CD4-positive, alpha-beta T cell (primary cell): ENCODE results near the gene LRRC52. TPM values are rescaled to one million over a fixed set of nuclear protein-coding genes. Genes with fewer than 3 reads are reported as not detected.

ENCODE experiments used
- ATAC-seq: fragments of 200-7000 bp; cut with Tn5 transposase; one replicate; pipeline ENCODE4 v1.10.0; 2022; ENCODE audit warnings: mild to moderate bottlenecking; ENCODE audit not compliant: poor library complexity
- CTCF ChIA-PET: fragments of 350-600 bp; sonication (Branson Sonifier 250); formaldehyde crosslinking; loops from one replicate; lab custom pipeline; 2021; ENCODE audit warnings: antibody characterized with exemption, inconsistent platforms; lab: Charles Lee
- POLR2A ChIA-PET: fragments of 350-600 bp; sonication (Branson Sonifier 250); formaldehyde crosslinking; loops from one replicate; lab custom pipeline; 2021; ENCODE audit warnings: antibody characterized with exemption, inconsistent platforms; lab: Charles Lee
- DNase-seq, 14 experiments: peaks; one replicate each; pipeline ENCODE4 v3.0.0-alpha.2; 2013 to 2020; ENCODE audit warnings: mixed read lengths in 2 of 14
- H3K27ac ChIP-seq, 2 donors: one replicate each; pipeline versions ENCODE4 v1.5.1 to v1.7.0; 2013; ENCODE audit warnings: low read length in 2 of 2, low read depth in 1 of 2, mild to moderate bottlenecking in 1 of 2
- H3K27me3 ChIP-seq, 2 experiments: 1 replicate in 1 of 2; 2 replicates in 1 of 2; pipeline versions ENCODE4 v1.6.1 to v1.7.0; 2013; ENCODE audit warnings: low read length in 2 of 2, control low read depth in 1 of 2, mild to moderate bottlenecking in 1 of 2, moderate library complexity in 1 of 2; ENCODE audit not compliant: insufficient read depth in 2 of 2, control insufficient read depth in 1 of 2
- H3K36me3 ChIP-seq: one replicate; pipeline ENCODE4 v1.6.1; 2013; ENCODE audit warnings: low read length, control low read depth; ENCODE audit not compliant: insufficient read depth
- H3K4me1 ChIP-seq: one replicate; pipeline ENCODE4 v1.6.1; 2013; ENCODE audit warnings: low read length, control low read depth; ENCODE audit not compliant: insufficient read depth
- H3K4me3 ChIP-seq: one replicate; pipeline ENCODE4 v1.5.1; 2013; ENCODE audit warnings: mild to moderate bottlenecking, low read length, moderate library complexity
- H3K9me3 ChIP-seq, 2 experiments: 1 replicate in 1 of 2; 2 replicates in 1 of 2; pipeline versions ENCODE4 v1.6.1 to v1.7.0; 2013; ENCODE audit warnings: low read length in 2 of 2, mild to moderate bottlenecking in 2 of 2, control low read depth in 1 of 2, moderate library complexity in 1 of 2; ENCODE audit not compliant: control insufficient read depth in 1 of 2, insufficient read depth in 1 of 2
- H3K27ac Mint-ChIP-seq: one replicate; pipeline ENCODE4 v1.8.0; 2020; ENCODE audit warnings: mixed read lengths
- H3K27me3 Mint-ChIP-seq: one replicate; pipeline ENCODE4 v1.8.0; 2021; ENCODE audit warnings: mixed read lengths
- H3K36me3 Mint-ChIP-seq: one replicate; pipeline ENCODE4 v1.8.0; 2021; ENCODE audit warnings: low read depth, mixed read lengths
- H3K4me1 Mint-ChIP-seq: one replicate; pipeline ENCODE4 v1.8.0; 2021; ENCODE audit warnings: low read depth, mixed read lengths
- H3K4me3 Mint-ChIP-seq: one replicate; pipeline ENCODE4 v1.8.0; 2020; ENCODE audit warnings: mild to moderate bottlenecking, mixed read lengths
- H3K9me3 Mint-ChIP-seq: one replicate; pipeline ENCODE4 v1.8.0; 2020; ENCODE audit warnings: mixed read lengths
- CTCF ChIP-seq: fragments of 200-600 bp; IDR thresholded peaks from one replicate; pipeline ENCODE4 v1.8.0; 2022; ENCODE audit warnings: antibody characterized with exemption, mild to moderate bottlenecking
- intact Hi-C, 2 experiments: fragments of 100-400 bp; cut with DNase I in 1 of 2; cut with micrococcal nuclease in 1 of 2; formaldehyde crosslinking; loops; one replicate each; pipeline versions ENCODE4 v1.15.1 to v1.9.0; 2023 to 2025; cut with DNase I, micrococcal nuclease
- total RNA-seq, 174 experiments: library from RNA in 2 of 174; stranded (reverse) in 2 of 174; gene quantifications; one replicate each; pipeline ENCODE4 v1.2.3 and lab custom pipeline; 2021 to 2026

LRRC52 gene
- total RNA-seq, 2 experiments from 2014 or later, result not detected

GRCh38 chr1:165536016-165536415 lies 7.8 kb upstream of the LRRC52 start:
- no peaks in the 10 kb centered on the region for H3K4me1 Mint-ChIP-seq
- no peak overlapping the region for H3K4me3 ChIP-seq
- ChIA-PET POLR2A (no interaction called here), CTCF (no interaction called here)
- H3K36me3 ChIP-seq, result no peaks in the 10 kb centered on the region
- no peaks in the 10 kb centered on the region for H3K36me3 Mint-ChIP-seq
- ATAC-seq (no peak), DNase-seq (no peak)
- H3K27me3 Mint-ChIP-seq, result peaks cover 54% of the 10 kb centered on the region
- H3K9me3 ChIP-seq, result no peaks in the 10 kb centered on the region
- intact Hi-C loops, result no loop called here
- H3K9me3 Mint-ChIP-seq, result no peaks in the 10 kb centered on the region
- no peak overlapping the region for H3K27ac ChIP-seq
- H3K4me3 Mint-ChIP-seq, result no peak overlapping the region
- TF ChIP-seq CTCF, result no peak
- no peaks in the 10 kb centered on the region for H3K4me1 ChIP-seq
- H3K27ac Mint-ChIP-seq, result no peak overlapping the region
- H3K27me3 ChIP-seq, result peaks cover 0 to 42% of the 10 kb centered on the region in 2 experiments

- no peak overlapping the region for H3K27ac Mint-ChIP-seq
- H3K9me3 Mint-ChIP-seq, result no peaks in the 10 kb centered on the region
- H3K27me3 ChIP-seq, result peaks cover 0 to 38% of the 10 kb centered on the region in 2 experiments
- intact Hi-C loops, result no loop called here
- no peak overlapping the region for H3K27ac ChIP-seq
- TF ChIP-seq CTCF, result no peak
- H3K27me3 Mint-ChIP-seq, result peaks cover 53% of the 10 kb centered on the region
- no peaks in the 10 kb centered on the region for H3K4me1 Mint-ChIP-seq
- H3K36me3 Mint-ChIP-seq, result no peaks in the 10 kb centered on the region
- H3K9me3 ChIP-seq, result no peaks in the 10 kb centered on the region
- H3K4me3 Mint-ChIP-seq, result no peak overlapping the region
- ChIA-PET CTCF (interaction anchor here (1.3 kb wide), 1 partner anchor 55 kb away, joined by 4 read pairs; no protein-coding TSS in a partner anchor), POLR2A (no interaction called here)
- no peaks in the 10 kb centered on the region for H3K4me1 ChIP-seq
- DNase-seq (peak in 2 of 14 experiments; percentile 3 to 12), ATAC-seq (no peak)
- H3K4me3 ChIP-seq, result no peak overlapping the region
- no peaks in the 10 kb centered on the region for H3K36me3 ChIP-seq
These were observed 6.3 kb upstream of the LRRC52 start for GRCh38 chr1:165537356-165538109.

DNA sequence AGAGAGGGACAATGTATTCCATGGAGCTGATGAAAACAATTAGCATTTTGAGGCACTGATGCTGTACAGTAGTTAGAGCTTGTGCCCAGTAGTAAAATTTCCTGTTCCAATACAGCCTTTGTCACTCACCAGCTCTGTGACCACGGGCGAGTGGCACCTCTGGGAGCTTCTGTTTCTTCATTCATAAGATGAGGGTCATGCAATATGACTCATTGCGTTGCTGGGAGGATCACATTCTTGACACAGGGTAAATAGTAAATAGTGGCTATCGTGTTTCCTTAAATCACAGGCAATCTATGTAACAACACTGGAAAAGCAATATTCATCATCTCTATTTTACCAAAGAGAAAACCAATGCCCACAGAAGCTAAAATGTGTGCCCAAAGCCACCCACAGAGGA lies 4.5 kb upstream of the LRRC52 start:
- TF ChIP-seq CTCF, result no peak
- Mint-ChIP-seq H3K27ac (no peak overlapping the region), H3K9me3 (no peaks in the 10 kb centered on the region), H3K27me3 (peaks cover 59% of the 10 kb centered on the region), H3K36me3 (no peaks in the 10 kb centered on the region), H3K4me1 (no peaks in the 10 kb centered on the region), H3K4me3 (no peak overlapping the region)
- ChIA-PET POLR2A (no interaction called here), CTCF (interaction anchor here (0.7 kb wide), 1 partner anchor 8 kb away, joined by 3 read pairs; no protein-coding TSS in a partner anchor)
- Histone ChIP-seq H3K36me3 (no peaks in the 10 kb centered on the region), H3K4me3 (no peak overlapping the region), H3K27me3 (peaks cover 7 to 32% of the 10 kb centered on the region in 2 experiments), H3K27ac (no peak overlapping the region), H3K4me1 (no peaks in the 10 kb centered on the region), H3K9me3 (no peaks in the 10 kb centered on the region)
- DNase-seq, result peak in 1 of 14 experiments; percentile 0
- no peak for ATAC-seq
- intact Hi-C loops, result no loop called here
